Dermis microvascular lymphatic vessel endothelial cell (primary cell): ENCODE data around the gene MSMB. TPM values are rescaled to one million over a fixed set of nuclear protein-coding genes. Genes with fewer than 3 reads are reported as not detected.
"Not testable (repeated sequence)": the region's sequence is repeated elsewhere in the genome, so short reads cannot be mapped to it uniquely, and the experiment has no call there.

Experiments used
- DNase-seq, 2 donors: peaks; one replicate each; pipeline versions ENCODE4 v3.0.0 to v3.0.0-alpha.2; 2010; ENCODE audit warnings: low read depth in 2 of 2
- total RNA-seq: library from RNA; depleted of rRNA; stranded (reverse); fragments of >200 nt; gene quantifications from 2 replicates; pipeline ENCODE4 v1.2.1, GENCODE V29; 2014

The MSMB gene
- not detected in 2 replicates for total RNA-seq

- DNase-seq = no peak
Measured at GRCh38 chr10:46046261-46046660, at the start of gene MSMB. Gene MSMB, minus strand, starts transcription at chr10:46046269. Its CDS starts 32 bp downstream, at chr10:46046237.

- DNase-seq = no peak
Measured at GRCh38 chr10:46094931-46095750, 49.1 kb upstream of the MSMB start.

GRCh38 chr10:46094197-46094500 lies 48.1 kb upstream of the MSMB start:
- DNase-seq = no peak

GRCh38 chr10:46093316-46094196 lies 47.5 kb upstream of the MSMB start:
- DNase-seq = not testable (repeated sequence)

- no peak for DNase-seq
Measured at GRCh38 chr10:46092524-46093081, 46.5 kb upstream of the MSMB start.

- DNase-seq = no peak
Measured at GRCh38 chr10:46091828-46092523, 45.9 kb upstream of the MSMB start.

- DNase-seq = no peak
Measured at GRCh38 chr10:46091080-46091827, 45.2 kb upstream of the MSMB start.

- no peak for DNase-seq
Measured at GRCh38 chr10:46090258-46090812, 44.3 kb upstream of the MSMB start.

GRCh38 chr10:46087381-46087780 lies 41.3 kb upstream of the MSMB start:
- DNase-seq = not testable (repeated sequence)

GRCh38 chr10:46084321-46085165 lies 38.5 kb upstream of the MSMB start:
- no peak for DNase-seq

GRCh38 chr10:46080886-46081285 lies 34.8 kb upstream of the MSMB start:
- no peak for DNase-seq

- DNase-seq = no peak
Measured at GRCh38 chr10:46079831-46080585, 33.9 kb upstream of the MSMB start.

GRCh38 chr10:46077731-46078413 lies 31.8 kb upstream of the MSMB start:
- DNase-seq = no peak

- DNase-seq = no peak
Measured at GRCh38 chr10:46077141-46077554, 31.1 kb upstream of the MSMB start.

- no peak for DNase-seq
Measured at GRCh38 chr10:46075869-46076268, 29.8 kb upstream of the MSMB start.

- no peak for DNase-seq
Measured at GRCh38 chr10:46074196-46074946, 28.3 kb upstream of the MSMB start.

GRCh38 chr10:46073564-46073963 lies 27.5 kb upstream of the MSMB start:
- no peak for DNase-seq

GRCh38 chr10:46070749-46071148 lies 24.7 kb upstream of the MSMB start:
- DNase-seq = no peak
